ENCODE results near the gene ELMOD3. TPM values are rescaled to one million over a fixed set of nuclear protein-coding genes. Genes with fewer than 3 reads are reported as not detected.

The ELMOD3 gene
- total and polyA plus RNA-seq, 9 of the 15 experiments (the other 6 are each of a cell fraction or from before 2014, with no cell fraction given) = 2.7 to 18.7 (median 11.6) TPM

DNA sequence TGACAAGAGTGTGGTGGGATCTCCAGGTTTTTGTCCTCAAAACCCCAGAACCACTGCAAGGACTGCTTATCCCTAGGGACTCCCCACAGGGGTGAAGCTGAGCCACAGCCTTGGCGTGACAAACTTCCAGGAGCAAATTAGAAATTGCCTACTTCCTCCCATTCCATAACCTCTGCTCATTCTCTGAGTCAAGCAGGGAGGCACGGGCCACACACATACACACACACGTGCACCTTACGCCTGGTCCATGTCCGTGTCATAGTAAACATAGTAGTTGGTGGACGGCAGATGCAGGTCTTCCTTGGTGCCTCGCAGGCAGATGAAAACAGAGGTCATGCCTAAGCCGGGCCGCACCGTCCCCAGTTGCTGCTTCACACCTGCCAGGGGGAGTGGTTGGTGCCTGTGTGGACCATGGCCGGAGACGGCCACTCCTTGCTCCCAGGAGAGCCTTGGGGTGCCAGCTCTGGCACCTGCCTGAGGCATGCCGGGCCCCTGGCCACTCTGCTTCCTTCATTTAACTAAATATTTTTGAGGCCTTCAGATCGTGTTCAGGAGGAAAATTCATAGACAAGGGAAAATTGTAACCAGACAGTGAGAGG is 10.1 kb upstream of the ELMOD3 start (continued):
- TF ChIP-seq, protein P1, sequence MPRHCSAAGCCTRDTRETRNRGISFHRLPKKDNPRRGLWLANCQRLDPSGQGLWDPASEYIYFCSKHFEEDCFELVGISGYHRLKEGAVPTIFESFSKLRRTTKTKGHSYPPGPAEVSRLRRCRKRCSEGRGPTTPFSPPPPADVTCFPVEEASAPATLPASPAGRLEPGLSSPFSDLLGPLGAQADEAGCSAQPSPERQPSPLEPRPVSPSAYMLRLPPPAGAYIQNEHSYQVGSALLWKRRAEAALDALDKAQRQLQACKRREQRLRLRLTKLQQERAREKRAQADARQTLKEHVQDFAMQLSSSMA (CRISPR knock-in tag; IDR thresholded peaks at IDR 0.05) = no peak
- TF ChIP-seq ZNF764 (CRISPR knock-in tag; IDR thresholded peaks at IDR 0.05; ENCODE audit: low read depth) = no peak
- no peak for TF ChIP-seq PHTF2 (CRISPR knock-in tag; IDR thresholded peaks at IDR 0.05)
- TF ChIP-seq, protein P2, sequence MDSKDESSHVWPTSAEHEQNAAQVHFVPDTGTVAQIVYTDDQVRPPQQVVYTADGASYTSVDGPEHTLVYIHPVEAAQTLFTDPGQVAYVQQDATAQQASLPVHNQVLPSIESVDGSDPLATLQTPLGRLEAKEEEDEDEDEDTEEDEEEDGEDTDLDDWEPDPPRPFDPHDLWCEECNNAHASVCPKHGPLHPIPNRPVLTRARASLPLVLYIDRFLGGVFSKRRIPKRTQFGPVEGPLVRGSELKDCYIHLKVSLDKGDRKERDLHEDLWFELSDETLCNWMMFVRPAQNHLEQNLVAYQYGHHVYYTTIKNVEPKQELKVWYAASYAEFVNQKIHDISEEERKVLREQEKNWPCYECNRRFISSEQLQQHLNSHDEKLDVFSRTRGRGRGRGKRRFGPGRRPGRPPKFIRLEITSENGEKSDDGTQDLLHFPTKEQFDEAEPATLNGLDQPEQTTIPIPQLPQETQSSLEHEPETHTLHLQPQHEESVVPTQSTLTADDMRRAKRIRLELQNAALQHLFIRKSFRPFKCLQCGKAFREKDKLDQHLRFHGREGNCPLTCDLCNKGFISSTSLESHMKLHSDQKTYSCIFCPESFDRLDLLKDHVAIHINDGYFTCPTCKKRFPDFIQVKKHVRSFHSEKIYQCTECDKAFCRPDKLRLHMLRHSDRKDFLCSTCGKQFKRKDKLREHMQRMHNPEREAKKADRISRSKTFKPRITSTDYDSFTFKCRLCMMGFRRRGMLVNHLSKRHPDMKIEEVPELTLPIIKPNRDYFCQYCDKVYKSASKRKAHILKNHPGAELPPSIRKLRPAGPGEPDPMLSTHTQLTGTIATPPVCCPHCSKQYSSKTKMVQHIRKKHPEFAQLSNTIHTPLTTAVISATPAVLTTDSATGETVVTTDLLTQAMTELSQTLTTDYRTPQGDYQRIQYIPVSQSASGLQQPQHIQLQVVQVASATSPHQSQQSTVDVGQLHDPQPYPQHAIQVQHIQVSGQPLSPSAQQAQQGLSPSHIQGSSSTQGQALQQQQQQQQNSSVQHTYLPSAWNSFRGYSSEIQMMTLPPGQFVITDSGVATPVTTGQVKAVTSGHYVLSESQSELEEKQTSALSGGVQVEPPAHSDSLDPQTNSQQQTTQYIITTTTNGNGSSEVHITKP (IDR thresholded peaks at IDR 0.05; ENCODE audit: partially characterized antibody) = no peak
- TF ChIP-seq GATA2 (CRISPR knock-in tag; IDR thresholded peaks at IDR 0.05) = no peak
- no peak for TF ChIP-seq PHB (CRISPR knock-in tag; IDR thresholded peaks at IDR 0.05)
- TF ChIP-seq ZNF316 (IDR thresholded peaks at IDR 0.05) = no peak

Measured in K562 (cell line).